ENCODE measurements around the gene SERTAD4. TPM values are rescaled to one million over a fixed set of nuclear protein-coding genes. Genes with fewer than 3 reads are reported as not detected.

Gene SERTAD4
- total RNA-seq, 1 donor from 2014 or later = 1.5 TPM

GRCh38 chr1:210259561-210259960 is 27.0 kb downstream of the SERTAD4 start:
- no peaks in the 10 kb centered on the region for H3K27me3 Mint-ChIP-seq (ENCODE audit: unreplicated experiment)
- H3K36me3 Mint-ChIP-seq (ENCODE audit: unreplicated experiment) = no peaks in the 10 kb centered on the region
- DNase-seq = no peak
- no peaks in the 10 kb centered on the region for H3K9me3 Mint-ChIP-seq (ENCODE audit: unreplicated experiment)
- no peak overlapping the region for H3K27ac Mint-ChIP-seq (ENCODE audit: unreplicated experiment)
- H3K4me1 Mint-ChIP-seq (ENCODE audit: low read depth, unreplicated experiment) = peaks cover 9% of the 10 kb centered on the region
- no peak overlapping the region for H3K4me3 Mint-ChIP-seq (ENCODE audit: unreplicated experiment)
- TF ChIP-seq CTCF (IDR thresholded peaks at IDR 0.05; ENCODE audit: partially characterized antibody, unreplicated experiment) = no peak

- Mint-ChIP-seq H3K4me1 (ENCODE audit: low read depth, unreplicated experiment) (peaks cover 9% of the 10 kb centered on the region), H3K27ac (ENCODE audit: unreplicated experiment) (no peak overlapping the region), H3K9me3 (ENCODE audit: unreplicated experiment) (no peaks in the 10 kb centered on the region), H3K4me3 (ENCODE audit: unreplicated experiment) (no peak overlapping the region), H3K27me3 (ENCODE audit: unreplicated experiment) (no peaks in the 10 kb centered on the region), H3K36me3 (ENCODE audit: unreplicated experiment) (no peaks in the 10 kb centered on the region)
- DNase-seq = no peak
- TF ChIP-seq CTCF (IDR thresholded peaks at IDR 0.05; ENCODE audit: partially characterized antibody, unreplicated experiment) = no peak
Measured at GRCh38 chr1:210260096-210260495, 27.5 kb downstream of the SERTAD4 start.

GRCh38 chr1:210262167-210262896 is 29.7 kb downstream of the SERTAD4 start:
- no peak for DNase-seq
- no peak overlapping the region for H3K27ac Mint-ChIP-seq (ENCODE audit: unreplicated experiment)
- no peaks in the 10 kb centered on the region for H3K9me3 Mint-ChIP-seq (ENCODE audit: unreplicated experiment)
- peaks cover 9% of the 10 kb centered on the region for H3K4me1 Mint-ChIP-seq (ENCODE audit: low read depth, unreplicated experiment)
- H3K27me3 Mint-ChIP-seq (ENCODE audit: unreplicated experiment) = no peaks in the 10 kb centered on the region
- no peak for TF ChIP-seq CTCF (IDR thresholded peaks at IDR 0.05; ENCODE audit: partially characterized antibody, unreplicated experiment)
- H3K36me3 Mint-ChIP-seq (ENCODE audit: unreplicated experiment) = no peaks in the 10 kb centered on the region
- H3K4me3 Mint-ChIP-seq (ENCODE audit: unreplicated experiment) = no peak overlapping the region

GRCh38 chr1:210262897-210263272 is 30.3 kb downstream of the SERTAD4 start:
- Mint-ChIP-seq H3K4me3 (ENCODE audit: unreplicated experiment) (no peak overlapping the region), H3K27ac (ENCODE audit: unreplicated experiment) (no peak overlapping the region), H3K27me3 (ENCODE audit: unreplicated experiment) (no peaks in the 10 kb centered on the region), H3K4me1 (ENCODE audit: low read depth, unreplicated experiment) (peaks cover 6% of the 10 kb centered on the region), H3K9me3 (ENCODE audit: unreplicated experiment) (no peaks in the 10 kb centered on the region), H3K36me3 (ENCODE audit: unreplicated experiment) (no peaks in the 10 kb centered on the region)
- TF ChIP-seq CTCF (IDR thresholded peaks at IDR 0.05; ENCODE audit: partially characterized antibody, unreplicated experiment) = no peak
- no peak for DNase-seq

GRCh38 chr1:210263963-210264362 is 31.4 kb downstream of the SERTAD4 start:
- Mint-ChIP-seq H3K4me1 (ENCODE audit: low read depth, unreplicated experiment) (peaks cover 6% of the 10 kb centered on the region), H3K36me3 (ENCODE audit: unreplicated experiment) (no peaks in the 10 kb centered on the region), H3K9me3 (ENCODE audit: unreplicated experiment) (no peaks in the 10 kb centered on the region), H3K27me3 (ENCODE audit: unreplicated experiment) (no peaks in the 10 kb centered on the region), H3K27ac (ENCODE audit: unreplicated experiment) (no peak overlapping the region), H3K4me3 (ENCODE audit: unreplicated experiment) (no peak overlapping the region)
- TF ChIP-seq CTCF (IDR thresholded peaks at IDR 0.05; ENCODE audit: partially characterized antibody, unreplicated experiment) = no peak
- no peak for DNase-seq
